GM23248 (cell line): ENCODE data around the gene RNF183. TPM values are rescaled to one million over a fixed set of nuclear protein-coding genes. Genes with fewer than 3 reads are reported as not detected.
A peak's percentile ranks its signal among the peaks of the same experiment; 100 is the strongest.

Experiments used
- DNase-seq: peaks from one replicate; pipeline ENCODE4 v3.0.0-alpha.2; 2015
- H2AFZ ChIP-seq: fragments of 200-600 bp; sonication (generic); 2 replicates; pipeline ENCODE4 v1.6.1; 2016; ENCODE audit warnings: antibody characterized with exemption
- H3F3A ChIP-seq: fragments of 200-600 bp; sonication (generic); 2 replicates; pipeline ENCODE4 v1.6.1; 2016; ENCODE audit warnings: mild to moderate bottlenecking, antibody characterized with exemption, mixed run types; ENCODE audit not compliant: insufficient read depth
- H3K27ac ChIP-seq: fragments of 200-600 bp; sonication (generic); 2 replicates; pipeline ENCODE4 v1.5.1; 2016; ENCODE audit warnings: mild to moderate bottlenecking
- H3K27me3 ChIP-seq: fragments of 200-600 bp; sonication (generic); replicated peaks from 2 replicates; pipeline ENCODE4 v1.6.1; 2016; ENCODE audit warnings: mild to moderate bottlenecking; ENCODE audit not compliant: insufficient read depth
- H3K36me3 ChIP-seq: fragments of 200-600 bp; sonication (generic); 2 replicates; pipeline ENCODE4 v1.6.1; 2016; ENCODE audit warnings: low read depth, mild to moderate bottlenecking
- H3K4me1 ChIP-seq: fragments of 200-600 bp; sonication (generic); 2 replicates; pipeline ENCODE4 v1.6.1; 2016; ENCODE audit warnings: mild to moderate bottlenecking; ENCODE audit not compliant: insufficient read depth
- H3K4me2 ChIP-seq: fragments of 200-600 bp; sonication (generic); one replicate; pipeline ENCODE4 v1.6.1; 2016; ENCODE audit warnings: mild to moderate bottlenecking; ENCODE audit not compliant: unreplicated experiment
- H3K4me3 ChIP-seq: fragments of 200-600 bp; sonication (generic); 2 replicates; pipeline ENCODE4 v1.5.1; 2016; ENCODE audit warnings: mild to moderate bottlenecking
- H3K79me2 ChIP-seq: fragments of 200-600 bp; sonication (generic); 2 replicates; pipeline ENCODE4 v1.6.1; 2016; ENCODE audit warnings: mild to moderate bottlenecking; ENCODE audit not compliant: insufficient read depth
- H3K9ac ChIP-seq: fragments of 200-600 bp; sonication (generic); 2 replicates; pipeline ENCODE4 v1.6.1; 2016; ENCODE audit warnings: mild to moderate bottlenecking
- H3K9me2 ChIP-seq: fragments of 200-600 bp; sonication (generic); 2 replicates; pipeline ENCODE4 v1.6.1; 2016; ENCODE audit warnings: mixed run types, mild to moderate bottlenecking, moderate library complexity; ENCODE audit not compliant: insufficient read depth
- H3K9me3 ChIP-seq: fragments of 200-600 bp; sonication (generic); one replicate; pipeline ENCODE4 v1.6.1; 2017; ENCODE audit warnings: low read depth
- H4K20me1 ChIP-seq: fragments of 200-600 bp; sonication (generic); 2 replicates; pipeline ENCODE4 v1.6.0; 2016; ENCODE audit not compliant: insufficient read depth
- EZH2 ChIP-seq: fragments of 200-600 bp; sonication (generic); IDR thresholded peaks from 2 replicates; pipeline ENCODE4 v1.6.1; 2018; ENCODE audit warnings: antibody characterized with exemption, mild to moderate bottlenecking; ENCODE audit not compliant: insufficient read depth, poor library complexity, severe bottlenecking
- EZH2phosphoT487 ChIP-seq: fragments of 200-600 bp; sonication (generic); IDR thresholded peaks from 2 replicates; pipeline ENCODE4 v1.6.1; 2018; ENCODE audit warnings: antibody characterized with exemption, moderate library complexity, mild to moderate bottlenecking, low read depth; ENCODE audit not compliant: insufficient read depth
- WGBS, 2 experiments: methylation state at CpG; one replicate each; pipeline ENCODE4 v1.1.6; 2015 to 2017; ENCODE audit warnings: low lambda C conversion rate in 2 of 2, low coverage in 1 of 2; ENCODE audit errors: missing lambda C conversion rate in 2 of 2; 5-methylcytosine and 5-hydroxymethylcytosine counted together
- in situ Hi-C: fragments of 300-500 bp; cut with MboI; formaldehyde crosslinking; loops from 2 replicates; pipeline ENCODE4 v1.15.0; 2020
- polyA plus RNA-seq: library from polyadenylated mRNA; unstranded; fragments of >200 nt; fragmentation: Nextera tagmentation; extraction: Ambion mirVana; gene quantifications from 2 replicates; pipeline ENCODE4 v1.2.1, GENCODE V29; 2016
- total RNA-seq: library from RNA; depleted of rRNA; stranded (reverse); fragments of >200 nt; shearing (Covaris generic); gene quantifications from 2 replicates; pipeline ENCODE4 v1.2.3, GENCODE V29; 2014; rRNA removed

RNF183 gene, protein sequence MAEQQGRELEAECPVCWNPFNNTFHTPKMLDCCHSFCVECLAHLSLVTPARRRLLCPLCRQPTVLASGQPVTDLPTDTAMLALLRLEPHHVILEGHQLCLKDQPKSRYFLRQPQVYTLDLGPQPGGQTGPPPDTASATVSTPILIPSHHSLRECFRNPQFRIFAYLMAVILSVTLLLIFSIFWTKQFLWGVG
- not detected in 2 replicates for total RNA-seq
- polyA plus RNA-seq, result not detected in 2 replicates

DNA sequence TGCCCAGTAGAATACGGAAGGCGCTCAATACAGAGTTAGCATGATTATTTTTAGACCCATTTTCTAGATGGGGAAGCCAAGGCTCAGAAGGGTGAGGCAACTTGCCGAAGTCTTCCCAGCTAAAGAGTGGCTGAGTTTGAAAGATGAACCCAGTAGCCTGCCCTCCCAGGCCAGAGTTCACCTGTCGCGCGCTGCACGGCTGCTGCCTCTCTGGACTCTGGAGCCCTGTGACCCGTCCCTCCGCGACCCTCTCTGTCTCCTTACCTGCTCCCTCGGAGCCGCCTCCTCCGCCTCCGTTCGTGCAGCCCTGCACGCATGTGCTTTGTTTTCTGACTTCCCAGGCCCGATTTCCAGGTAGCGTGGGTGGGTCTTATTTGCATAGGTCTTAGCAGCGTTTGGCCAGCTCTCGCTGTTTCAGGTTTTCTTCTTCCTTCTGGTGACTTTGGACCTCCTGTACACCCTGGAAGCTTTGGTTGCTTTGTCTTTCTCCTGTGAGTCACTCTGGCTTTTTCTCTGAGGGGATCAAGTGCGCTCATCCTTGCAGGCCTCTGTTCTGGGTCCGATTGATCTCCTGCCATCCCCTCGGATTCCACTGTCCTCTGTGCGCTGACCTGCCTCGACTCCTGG lies at the start of gene RNF183:
Gene RNF183 (minus strand): TSS at position 585 of the 627 bp plus-strand sequence. CDS start 5,192 bp downstream, outside the sequence.
- no peaks in the 10 kb centered on the region for H3K4me1 ChIP-seq
- H3K27ac ChIP-seq, result no peak within 1 kb of the TSS
- H3K9ac ChIP-seq, result no peak within 1 kb of the TSS
- no peak within 1 kb of the TSS for H2AFZ ChIP-seq
- WGBS, 2 experiments, result 79 to 84% methylated on average over 25 of the region's 25 CpGs
- H3F3A ChIP-seq, result no peaks in the 10 kb centered on the region
- H3K36me3 ChIP-seq, result no peaks in the 10 kb centered on the region
- no peaks in the 10 kb centered on the region for H3K79me2 ChIP-seq
- no peaks in the 10 kb centered on the region for H4K20me1 ChIP-seq
- H3K9me3 ChIP-seq, result no peaks in the 10 kb centered on the region
- no peak within 1 kb of the TSS for H3K4me2 ChIP-seq
- TF ChIP-seq EZH2phosphoT487 (no peak), EZH2 (no peak)
- no peak within 1 kb of the TSS for H3K4me3 ChIP-seq
- H3K9me2 ChIP-seq, result no peaks in the 10 kb centered on the region
- in situ Hi-C loops, result no loop called here
- DNase-seq, result no peak
- no peaks in the 10 kb centered on the region for H3K27me3 ChIP-seq

DNA sequence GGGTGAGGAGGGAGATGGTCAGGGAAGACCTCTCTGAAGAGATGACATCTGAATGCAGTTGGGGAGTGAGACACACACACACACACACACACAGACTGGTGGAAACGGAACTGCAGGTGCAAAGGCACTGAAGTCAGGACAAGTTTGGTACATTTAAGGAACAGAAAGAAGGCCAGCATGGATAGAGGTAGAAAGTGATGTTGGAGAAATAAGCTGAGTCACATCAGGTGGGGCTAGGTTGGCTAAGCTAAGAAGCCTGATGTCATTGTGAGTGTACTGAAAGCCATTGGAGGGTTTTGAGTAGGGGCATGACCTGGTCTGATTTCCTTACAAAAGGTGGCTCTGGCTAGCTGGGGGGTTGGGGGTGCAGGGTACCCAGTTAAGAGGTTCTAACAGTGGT lies 49.2 kb upstream of the RNF183 start:
- Histone ChIP-seq H3K9me2 (no peaks in the 10 kb centered on the region), H3K9ac (no peak overlapping the region), H3K4me2 (no peak overlapping the region), H3K27ac (no peak overlapping the region), H3K36me3 (no peaks in the 10 kb centered on the region), H3K9me3 (no peaks in the 10 kb centered on the region), H3K4me3 (no peak overlapping the region), H2AFZ (no peak overlapping the region), H4K20me1 (no peaks in the 10 kb centered on the region), H3K27me3 (peaks cover 71% of the 10 kb centered on the region), H3K79me2 (no peaks in the 10 kb centered on the region), H3K4me1 (no peaks in the 10 kb centered on the region), H3F3A (no peaks in the 10 kb centered on the region)
- 60% methylated on average over 1 of the region's 1 CpG for WGBS, 2 experiments
- in situ Hi-C loops, result no loop called here
- DNase-seq, result peak; percentile 14
- no peak for TF ChIP-seq EZH2phosphoT487
- no peak for TF ChIP-seq EZH2

DNA sequence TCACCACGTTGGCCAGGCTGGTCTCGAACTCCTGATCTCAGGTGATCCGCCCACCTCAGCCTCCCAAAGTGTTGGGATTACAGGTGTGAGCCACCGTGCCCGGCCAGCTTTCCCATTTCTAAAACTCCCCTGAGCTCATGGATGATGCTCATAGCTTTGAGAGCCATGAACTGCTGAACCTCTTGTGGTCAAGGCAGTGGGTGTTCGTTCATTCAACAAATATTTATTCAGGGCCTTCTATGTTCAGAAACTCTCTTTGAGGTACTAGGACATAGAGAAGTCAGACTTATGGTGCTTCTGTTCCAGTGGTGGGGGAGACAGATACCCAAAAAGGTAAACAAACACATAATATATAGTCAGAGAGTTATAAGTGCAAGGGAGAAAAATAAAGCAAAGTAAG lies 48.8 kb upstream of the RNF183 start:
- in situ Hi-C loops, result no loop called here
- H3K4me1 ChIP-seq, result no peaks in the 10 kb centered on the region
- H4K20me1 ChIP-seq, result no peaks in the 10 kb centered on the region
- H3K36me3 ChIP-seq, result no peaks in the 10 kb centered on the region
- no peak overlapping the region for H3K4me2 ChIP-seq
- H3K4me3 ChIP-seq, result no peak overlapping the region
- 52 to 54% methylated on average over 6 of the region's 6 CpGs for WGBS, 2 experiments
- no peaks in the 10 kb centered on the region for H3K9me3 ChIP-seq
- no peaks in the 10 kb centered on the region for H3F3A ChIP-seq
- peaks cover 67% of the 10 kb centered on the region for H3K27me3 ChIP-seq
- H3K27ac ChIP-seq, result no peak overlapping the region
- H3K9me2 ChIP-seq, result no peaks in the 10 kb centered on the region
- no peak for DNase-seq
- H3K9ac ChIP-seq, result no peak overlapping the region
- H3K79me2 ChIP-seq, result no peaks in the 10 kb centered on the region
- H2AFZ ChIP-seq, result no peak overlapping the region
- TF ChIP-seq EZH2 (no peak), EZH2phosphoT487 (no peak)

DNA sequence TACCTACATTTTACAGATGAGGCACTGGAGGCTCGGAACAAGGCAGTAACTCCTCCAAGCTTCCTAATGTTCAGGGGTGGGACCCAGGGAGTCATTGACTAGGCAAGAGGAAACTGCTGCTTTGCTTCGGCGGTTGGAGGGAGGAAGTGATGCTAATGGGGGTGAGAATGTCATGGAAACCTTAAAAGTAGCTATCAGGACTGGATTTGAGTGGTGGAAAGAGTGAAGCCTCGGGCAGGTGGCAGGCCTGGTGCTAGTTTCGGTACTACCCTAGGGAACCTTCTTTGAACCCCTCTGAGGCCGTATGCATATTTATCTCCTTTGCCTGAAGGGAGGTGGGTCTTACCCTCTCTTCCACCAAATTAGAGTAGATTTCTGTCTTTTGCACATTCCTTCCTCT lies 47.8 kb upstream of the RNF183 start:
- H3K9ac ChIP-seq, result no peak overlapping the region

More for the DNA sequence above, 47.8 kb upstream of the RNF183 start:
- Histone ChIP-seq H3K4me1 (no peaks in the 10 kb centered on the region), H3K9me2 (no peaks in the 10 kb centered on the region), H2AFZ (no peak overlapping the region), H3K4me2 (no peak overlapping the region), H3K79me2 (no peaks in the 10 kb centered on the region), H3K4me3 (no peak overlapping the region), H3K36me3 (no peaks in the 10 kb centered on the region), H3K27ac (no peak overlapping the region), H3K27me3 (peaks cover 61% of the 10 kb centered on the region), H4K20me1 (no peaks in the 10 kb centered on the region), H3F3A (no peaks in the 10 kb centered on the region), H3K9me3 (no peaks in the 10 kb centered on the region)
- in situ Hi-C loops, result no loop called here
- no peak for DNase-seq
- WGBS, 2 experiments, result 60 to 65% methylated on average over 6 of the region's 6 CpGs
- TF ChIP-seq EZH2 (no peak), EZH2phosphoT487 (no peak)
